ENCODE data around the gene ZNF544.

ZNF544 gene

GRCh38 chr19:58277197-58277596 lies 48.5 kb downstream of the ZNF544 start:
- H4K20me1 ChIP-seq (ENCODE audit: low read depth, low read length): no peaks in the 10 kb centered on the region
- no peak overlapping the region for H3K9ac ChIP-seq (ENCODE audit: low read length)
- no peak overlapping the region for H3K27ac ChIP-seq (ENCODE audit: low read depth, low read length)
- H3K79me2 ChIP-seq (ENCODE audit: insufficient read depth, low read length): peaks cover 41% of the 10 kb centered on the region
- no peak for TF ChIP-seq EZH2phosphoT487 (conservative IDR thresholded peaks at IDR 0.05; ENCODE audit: low read length)
- TF ChIP-seq, protein P1, sequence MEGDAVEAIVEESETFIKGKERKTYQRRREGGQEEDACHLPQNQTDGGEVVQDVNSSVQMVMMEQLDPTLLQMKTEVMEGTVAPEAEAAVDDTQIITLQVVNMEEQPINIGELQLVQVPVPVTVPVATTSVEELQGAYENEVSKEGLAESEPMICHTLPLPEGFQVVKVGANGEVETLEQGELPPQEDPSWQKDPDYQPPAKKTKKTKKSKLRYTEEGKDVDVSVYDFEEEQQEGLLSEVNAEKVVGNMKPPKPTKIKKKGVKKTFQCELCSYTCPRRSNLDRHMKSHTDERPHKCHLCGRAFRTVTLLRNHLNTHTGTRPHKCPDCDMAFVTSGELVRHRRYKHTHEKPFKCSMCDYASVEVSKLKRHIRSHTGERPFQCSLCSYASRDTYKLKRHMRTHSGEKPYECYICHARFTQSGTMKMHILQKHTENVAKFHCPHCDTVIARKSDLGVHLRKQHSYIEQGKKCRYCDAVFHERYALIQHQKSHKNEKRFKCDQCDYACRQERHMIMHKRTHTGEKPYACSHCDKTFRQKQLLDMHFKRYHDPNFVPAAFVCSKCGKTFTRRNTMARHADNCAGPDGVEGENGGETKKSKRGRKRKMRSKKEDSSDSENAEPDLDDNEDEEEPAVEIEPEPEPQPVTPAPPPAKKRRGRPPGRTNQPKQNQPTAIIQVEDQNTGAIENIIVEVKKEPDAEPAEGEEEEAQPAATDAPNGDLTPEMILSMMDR (IDR thresholded peaks at IDR 0.05; ENCODE audit: insufficient read depth, low read length, poor library complexity, severe bottlenecking): no peak
- H3K4me2 ChIP-seq (ENCODE audit: low read depth, low read length, poor library complexity, severe bottlenecking): no peak overlapping the region
- no peaks in the 10 kb centered on the region; the same call in 1 of the 2 replicates for H3F3A ChIP-seq (ENCODE audit: insufficient read depth)
- H2AFZ ChIP-seq (ENCODE audit: low read depth, low read length, severe bottlenecking): no peak overlapping the region
- H3K4me3 ChIP-seq (ENCODE audit: insufficient read depth, low read length, poor library complexity, severe bottlenecking): no peak overlapping the region
- no peaks in the 10 kb centered on the region for H3K9me2 ChIP-seq (replicated peaks; ENCODE audit: insufficient read depth, low read length)
- no peaks in the 10 kb centered on the region for H3K36me3 ChIP-seq (ENCODE audit: low read length)
- H3K27me3 ChIP-seq (ENCODE audit: low read length): no peaks in the 10 kb centered on the region
- no peaks in the 10 kb centered on the region for H3K9me3 ChIP-seq (ENCODE audit: insufficient read depth, low read length)

GRCh38 chr19:58277748-58278540 lies 49.2 kb downstream of the ZNF544 start:
- peak overlapping the region; percentile 88 for H3K4me2 ChIP-seq (ENCODE audit: low read depth, low read length, poor library complexity, severe bottlenecking)
- peak overlapping the region; percentile 76 for H3K4me3 ChIP-seq (ENCODE audit: insufficient read depth, low read length, poor library complexity, severe bottlenecking)
- H3F3A ChIP-seq (ENCODE audit: insufficient read depth): no peaks in the 10 kb centered on the region; the same call in 1 of the 2 replicates
- H4K20me1 ChIP-seq (ENCODE audit: low read depth, low read length): no peaks in the 10 kb centered on the region
- H3K27me3 ChIP-seq (ENCODE audit: low read length): no peaks in the 10 kb centered on the region
- TF ChIP-seq EZH2phosphoT487 (conservative IDR thresholded peaks at IDR 0.05; ENCODE audit: low read length): no peak
- TF ChIP-seq, protein P1 (IDR thresholded peaks at IDR 0.05; ENCODE audit: insufficient read depth, low read length, poor library complexity, severe bottlenecking): no peak
- peak overlapping the region; percentile 93 for H2AFZ ChIP-seq (ENCODE audit: low read depth, low read length, severe bottlenecking)
- no peaks in the 10 kb centered on the region for H3K9me3 ChIP-seq (ENCODE audit: insufficient read depth, low read length)
- no peaks in the 10 kb centered on the region for H3K9me2 ChIP-seq (replicated peaks; ENCODE audit: insufficient read depth, low read length)
- H3K36me3 ChIP-seq (ENCODE audit: low read length): no peaks in the 10 kb centered on the region
- peaks cover 48% of the 10 kb centered on the region for H3K79me2 ChIP-seq (ENCODE audit: insufficient read depth, low read length)
- H3K27ac ChIP-seq (ENCODE audit: low read depth, low read length): peak overlapping the region; percentile 52
- H3K9ac ChIP-seq (ENCODE audit: low read length): peak overlapping the region; percentile 88

- H3K9ac ChIP-seq (ENCODE audit: low read length): peak within 1 kb of the TSS; percentile 88
- peak within 1 kb of the TSS; percentile 93 for H2AFZ ChIP-seq (ENCODE audit: low read depth, low read length, severe bottlenecking)
- H3K4me2 ChIP-seq (ENCODE audit: low read depth, low read length, poor library complexity, severe bottlenecking): peak within 1 kb of the TSS; percentile 88
- no peaks in the 10 kb centered on the region for H3K9me3 ChIP-seq (ENCODE audit: insufficient read depth, low read length)
- no peaks in the 10 kb centered on the region; the same call in 1 of the 2 replicates for H3F3A ChIP-seq (ENCODE audit: insufficient read depth)
- peak within 1 kb of the TSS; percentile 92 for H3K4me3 ChIP-seq (ENCODE audit: insufficient read depth, low read length, poor library complexity, severe bottlenecking)
- peaks cover 52% of the 10 kb centered on the region for H3K79me2 ChIP-seq (ENCODE audit: insufficient read depth, low read length)
- no peaks in the 10 kb centered on the region for H3K36me3 ChIP-seq (ENCODE audit: low read length)
- peak within 1 kb of the TSS; percentile 52 for H3K27ac ChIP-seq (ENCODE audit: low read depth, low read length)
- no peaks in the 10 kb centered on the region for H3K9me2 ChIP-seq (replicated peaks; ENCODE audit: insufficient read depth, low read length)
- TF ChIP-seq, protein P1 (IDR thresholded peaks at IDR 0.05; ENCODE audit: insufficient read depth, low read length, poor library complexity, severe bottlenecking): no peak
- no peak for TF ChIP-seq EZH2phosphoT487 (conservative IDR thresholded peaks at IDR 0.05; ENCODE audit: low read length)
- no peaks in the 10 kb centered on the region for H4K20me1 ChIP-seq (ENCODE audit: low read depth, low read length)
- H3K27me3 ChIP-seq (ENCODE audit: low read length): no peaks in the 10 kb centered on the region
Observed at GRCh38 chr19:58278541-58279041, 49.9 kb downstream of the ZNF544 start, which contains the start of gene ZNF8. Gene ZNF8 (plus strand): TSS chr19:58278955. CDS start chr19:58279082, 127 bp downstream.

Measured in SU-DHL-6 (cell line).